ENCODE data around the gene ERRFI1. TPM values are rescaled to one million over a fixed set of nuclear protein-coding genes. Genes with fewer than 3 reads are reported as not detected.

ERRFI1 gene
- total RNA-seq, 1 donor from 2014 or later = 3.2 TPM

GRCh38 chr1:8002921-8003320, 23.2 kb downstream of the ERRFI1 start:
- no peak overlapping the region for H3K4me3 Mint-ChIP-seq
- intact Hi-C loops (cut with micrococcal nuclease) = no loop called here
- H3K27me3 Mint-ChIP-seq (ENCODE audit: insufficient read depth) = no peaks in the 10 kb centered on the region
- H3K4me1 Mint-ChIP-seq (ENCODE audit: low read depth) = no peaks in the 10 kb centered on the region
- no peak for DNase-seq (ENCODE audit: low spot score)
- no peaks in the 10 kb centered on the region for H3K9me3 Mint-ChIP-seq
- no peak overlapping the region for H3K27ac Mint-ChIP-seq
- no peaks in the 10 kb centered on the region for H3K36me3 Mint-ChIP-seq (ENCODE audit: low read depth)

GRCh38 chr1:8002329-8002910, 23.7 kb downstream of the ERRFI1 start:
- intact Hi-C loops (cut with micrococcal nuclease) = no loop called here
- Mint-ChIP-seq H3K4me1 (ENCODE audit: low read depth) (no peaks in the 10 kb centered on the region), H3K27ac (no peak overlapping the region), H3K9me3 (no peaks in the 10 kb centered on the region), H3K27me3 (ENCODE audit: insufficient read depth) (no peaks in the 10 kb centered on the region), H3K36me3 (ENCODE audit: low read depth) (no peaks in the 10 kb centered on the region), H3K4me3 (no peak overlapping the region)
- DNase-seq (ENCODE audit: low spot score) = no peak

GRCh38 chr1:7995437-7995836, 30.7 kb downstream of the ERRFI1 start:
- Mint-ChIP-seq H3K27ac (no peak overlapping the region), H3K4me1 (ENCODE audit: low read depth) (no peaks in the 10 kb centered on the region), H3K9me3 (no peaks in the 10 kb centered on the region), H3K4me3 (no peak overlapping the region), H3K36me3 (ENCODE audit: low read depth) (peaks cover 5% of the 10 kb centered on the region), H3K27me3 (ENCODE audit: insufficient read depth) (no peaks in the 10 kb centered on the region)
- no peak for DNase-seq (ENCODE audit: low spot score)
- intact Hi-C loops (cut with micrococcal nuclease) = no loop called here

- Mint-ChIP-seq H3K27me3 (ENCODE audit: insufficient read depth) (no peaks in the 10 kb centered on the region), H3K9me3 (no peaks in the 10 kb centered on the region), H3K4me3 (no peak overlapping the region), H3K4me1 (ENCODE audit: low read depth) (no peaks in the 10 kb centered on the region), H3K36me3 (ENCODE audit: low read depth) (peaks cover 11% of the 10 kb centered on the region), H3K27ac (no peak overlapping the region)
- intact Hi-C loops (cut with micrococcal nuclease) = no loop called here
- DNase-seq (ENCODE audit: low spot score) = no peak
Observed at GRCh38 chr1:7994827-7995226, 31.3 kb downstream of the ERRFI1 start.

DNA sequence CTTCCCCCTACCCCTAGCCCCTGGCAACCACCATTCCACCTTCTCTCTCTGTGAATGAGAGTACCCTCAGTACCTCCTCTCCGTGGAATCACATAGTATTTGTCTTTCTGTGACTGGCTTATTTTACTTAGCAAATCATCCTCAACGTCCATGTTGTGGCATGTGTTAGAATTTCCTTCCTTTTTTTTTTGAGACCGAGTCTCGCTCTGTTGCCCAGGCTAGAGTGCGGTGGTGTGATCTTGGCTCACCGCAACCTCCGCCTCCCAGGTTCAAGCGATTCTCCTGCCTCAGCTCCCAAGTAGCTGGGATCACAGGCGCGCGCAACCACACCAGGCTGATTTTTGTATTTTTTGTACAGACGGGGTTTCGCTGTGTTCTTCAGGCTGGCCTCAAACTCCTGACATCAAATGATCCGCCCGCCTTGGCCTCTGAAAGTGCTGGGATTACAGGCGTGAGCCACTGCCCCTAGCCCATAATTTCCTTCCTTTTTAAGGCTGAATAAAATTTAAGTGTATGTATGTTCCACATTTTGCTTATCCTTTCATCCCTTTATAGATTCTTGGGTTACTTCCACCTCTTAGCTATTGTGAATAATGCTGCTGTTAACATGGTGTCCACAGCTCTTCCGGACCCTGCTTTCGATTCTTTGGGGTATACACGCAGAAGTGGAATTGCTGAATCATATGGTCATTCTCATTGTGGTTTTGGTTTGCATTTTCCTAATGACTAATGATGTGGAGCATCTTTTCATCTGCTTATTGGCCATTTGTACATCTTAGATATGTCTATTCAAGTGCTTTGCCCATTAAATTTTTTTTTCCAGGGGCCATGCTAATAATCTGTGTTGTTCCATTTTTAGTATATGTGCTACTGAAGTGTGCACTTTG, 32.3 kb downstream of the ERRFI1 start:
- Mint-ChIP-seq H3K9me3 (no peaks in the 10 kb centered on the region), H3K27me3 (ENCODE audit: insufficient read depth) (no peaks in the 10 kb centered on the region), H3K4me3 (no peak overlapping the region), H3K36me3 (ENCODE audit: low read depth) (peaks cover 15% of the 10 kb centered on the region), H3K27ac (no peak overlapping the region), H3K4me1 (ENCODE audit: low read depth) (no peaks in the 10 kb centered on the region)
- no peak for DNase-seq (ENCODE audit: low spot score)
- intact Hi-C loops (cut with micrococcal nuclease) = no loop called here

- Mint-ChIP-seq H3K4me3 (no peak overlapping the region), H3K36me3 (ENCODE audit: low read depth) (peaks cover 15% of the 10 kb centered on the region), H3K9me3 (no peaks in the 10 kb centered on the region), H3K4me1 (ENCODE audit: low read depth) (no peaks in the 10 kb centered on the region), H3K27ac (no peak overlapping the region), H3K27me3 (ENCODE audit: insufficient read depth) (no peaks in the 10 kb centered on the region)
- intact Hi-C loops (cut with micrococcal nuclease) = no loop called here
- DNase-seq (ENCODE audit: low spot score) = no peak
Observed at GRCh38 chr1:7992885-7993284, 33.2 kb downstream of the ERRFI1 start.

GRCh38 chr1:7991504-7992440, 34.3 kb downstream of the ERRFI1 start:
- Mint-ChIP-seq H3K4me3 (no peak overlapping the region), H3K9me3 (no peaks in the 10 kb centered on the region), H3K27ac (no peak overlapping the region), H3K4me1 (ENCODE audit: low read depth) (no peaks in the 10 kb centered on the region), H3K27me3 (ENCODE audit: insufficient read depth) (no peaks in the 10 kb centered on the region), H3K36me3 (ENCODE audit: low read depth) (peaks cover 15% of the 10 kb centered on the region)
- no peak for DNase-seq (ENCODE audit: low spot score)
- intact Hi-C loops (cut with micrococcal nuclease) = no loop called here

GRCh38 chr1:7989762-7990428, 36.2 kb downstream of the ERRFI1 start:
- Mint-ChIP-seq H3K4me1 (ENCODE audit: low read depth) (no peaks in the 10 kb centered on the region), H3K27ac (no peak overlapping the region)

DNA sequence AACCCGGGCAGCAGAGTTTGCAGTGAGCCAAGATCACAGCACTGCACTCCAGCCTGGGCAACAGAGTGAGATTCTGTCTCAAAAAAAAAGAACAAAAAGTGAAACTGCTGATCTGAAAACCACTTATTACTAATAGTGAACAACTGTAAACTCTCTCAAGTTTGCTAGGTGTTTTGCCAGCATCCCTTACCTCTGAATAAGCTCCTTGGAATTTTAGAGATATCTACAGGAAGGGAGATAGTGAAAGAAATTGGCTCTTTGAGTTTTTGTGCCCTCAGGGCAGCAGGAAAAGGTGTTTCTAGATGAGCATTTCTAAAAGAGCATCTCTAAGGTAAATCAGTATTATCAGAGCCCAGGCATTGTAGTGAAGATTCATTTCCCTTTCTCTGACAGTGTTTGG, 37.5 kb downstream of the ERRFI1 start:
- Mint-ChIP-seq H3K27ac (no peak overlapping the region), H3K27me3 (ENCODE audit: insufficient read depth) (no peaks in the 10 kb centered on the region), H3K36me3 (ENCODE audit: low read depth) (peaks cover 35% of the 10 kb centered on the region), H3K9me3 (no peaks in the 10 kb centered on the region), H3K4me3 (no peak overlapping the region), H3K4me1 (ENCODE audit: low read depth) (no peaks in the 10 kb centered on the region)
- no peak for DNase-seq (ENCODE audit: low spot score)
- intact Hi-C loops (cut with micrococcal nuclease) = no loop called here

More at GRCh38 chr1:7989762-7990428, 36.2 kb downstream of the ERRFI1 start:
- Mint-ChIP-seq H3K36me3 (ENCODE audit: low read depth) (peaks cover 26% of the 10 kb centered on the region), H3K27me3 (ENCODE audit: insufficient read depth) (no peaks in the 10 kb centered on the region), H3K4me3 (no peak overlapping the region), H3K9me3 (no peaks in the 10 kb centered on the region)
- intact Hi-C loops (cut with micrococcal nuclease) = no loop called here
- DNase-seq (ENCODE audit: low spot score) = no peak

- no peak overlapping the region for H3K4me3 Mint-ChIP-seq
- H3K9me3 Mint-ChIP-seq = no peaks in the 10 kb centered on the region
- peaks cover 38% of the 10 kb centered on the region for H3K36me3 Mint-ChIP-seq (ENCODE audit: low read depth)
Observed at GRCh38 chr1:7987528-7987927, 38.6 kb downstream of the ERRFI1 start.

DNA sequence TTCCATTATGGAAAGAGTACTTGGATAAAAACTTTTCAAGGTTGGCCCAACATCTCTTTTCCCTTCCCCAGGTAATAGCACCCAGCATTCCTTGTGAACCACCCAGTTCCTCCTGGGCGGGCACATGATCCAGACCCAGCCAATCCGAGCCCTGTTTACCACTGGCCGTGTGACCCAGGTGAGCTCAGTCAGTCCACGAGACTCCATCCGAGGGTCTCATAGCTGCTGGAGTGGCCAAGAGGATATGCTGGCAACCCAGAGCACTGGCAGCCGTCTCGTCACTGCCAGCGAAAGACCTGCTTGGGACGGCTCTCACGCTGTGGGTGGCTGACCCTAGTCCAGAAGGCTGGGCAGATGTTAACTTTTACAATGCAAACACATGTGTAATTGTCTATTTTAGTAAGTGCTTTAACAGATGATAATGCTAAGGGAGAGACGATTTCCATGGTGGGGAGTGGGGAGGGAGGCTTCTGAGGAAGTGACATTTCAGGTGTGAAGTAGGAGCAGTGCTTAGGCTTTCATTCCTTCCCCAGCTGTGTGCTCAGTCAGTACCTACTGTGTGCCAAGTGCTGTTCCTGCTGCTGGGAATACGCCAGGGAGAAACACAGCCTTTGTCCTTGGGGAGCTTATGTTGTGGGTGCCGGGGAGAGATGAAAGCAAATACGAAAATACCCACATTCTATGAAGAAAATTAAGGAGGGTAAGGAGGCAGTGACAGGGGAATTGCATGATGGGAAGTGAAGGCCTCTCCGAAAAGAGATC, 40.1 kb downstream of the ERRFI1 start:
- intact Hi-C loops (cut with micrococcal nuclease) = no loop called here
- Mint-ChIP-seq H3K4me1 (ENCODE audit: low read depth) (peaks cover 9% of the 10 kb centered on the region), H3K9me3 (no peaks in the 10 kb centered on the region), H3K36me3 (ENCODE audit: low read depth) (peaks cover 39% of the 10 kb centered on the region), H3K27ac (no peak overlapping the region), H3K4me3 (no peak overlapping the region), H3K27me3 (ENCODE audit: insufficient read depth) (no peaks in the 10 kb centered on the region)
- no peak for DNase-seq (ENCODE audit: low spot score)

More at GRCh38 chr1:7987528-7987927, 38.6 kb downstream of the ERRFI1 start:
- peaks cover 2% of the 10 kb centered on the region for H3K4me1 Mint-ChIP-seq (ENCODE audit: low read depth)
- H3K27ac Mint-ChIP-seq = no peak overlapping the region
- intact Hi-C loops (cut with micrococcal nuclease) = no loop called here
- DNase-seq (ENCODE audit: low spot score) = no peak
- no peaks in the 10 kb centered on the region for H3K27me3 Mint-ChIP-seq (ENCODE audit: insufficient read depth)

DNA sequence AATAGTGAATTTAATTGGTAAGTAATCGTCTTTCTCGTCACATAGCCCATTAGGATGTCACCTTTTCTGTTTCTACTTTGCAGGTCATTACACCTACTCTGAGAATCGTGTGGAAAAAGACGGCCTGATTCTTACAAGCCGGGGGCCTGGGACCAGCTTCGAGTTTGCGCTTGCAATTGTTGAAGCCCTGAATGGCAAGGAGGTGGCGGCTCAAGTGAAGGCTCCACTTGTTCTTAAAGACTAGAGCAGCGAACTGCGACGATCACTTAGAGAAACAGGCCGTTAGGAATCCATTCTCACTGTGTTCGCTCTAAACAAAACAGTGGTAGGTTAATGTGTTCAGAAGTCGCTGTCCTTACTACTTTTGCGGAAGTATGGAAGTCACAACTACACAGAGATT, 41.3 kb downstream of the ERRFI1 start:
- peaks cover 11% of the 10 kb centered on the region for H3K4me1 Mint-ChIP-seq (ENCODE audit: low read depth)
- no peak overlapping the region for H3K4me3 Mint-ChIP-seq
- H3K27ac Mint-ChIP-seq = no peak overlapping the region
- intact Hi-C loops (cut with micrococcal nuclease) = no loop called here
- H3K27me3 Mint-ChIP-seq (ENCODE audit: insufficient read depth) = no peaks in the 10 kb centered on the region
- DNase-seq (ENCODE audit: low spot score) = no peak
- H3K36me3 Mint-ChIP-seq (ENCODE audit: low read depth) = peaks cover 37% of the 10 kb centered on the region
- H3K9me3 Mint-ChIP-seq = no peaks in the 10 kb centered on the region

All from activated T-helper 1 cell treated with anti-CD3 and anti-CD28 coated beads, Interleukin-12 subunit alpha, Interleukin-12 subunit beta, Interleukin-2, Interleukin-4 antibody, amounts not matched to agents 30 ng/mL and 10 ng/mL and 1 ng/mL, durations not matched to agents 14 hours and 24 hours and 36 hours (primary cell).